Colonic mucosa (tissue), 4 donors: ENCODE data around the gene BIRC2. TPM values are rescaled to one million over a fixed set of nuclear protein-coding genes. Genes with fewer than 3 reads are reported as not detected.

Experiments used
- DNase-seq: peaks from one replicate; pipeline ENCODE4 v3.0.0-alpha.2; 2020
- H3K27ac ChIP-seq: fragments of 200-600 bp; one replicate; pipeline ENCODE4 v1.8.0; 2021
- H3K27me3 ChIP-seq: fragments of 200-600 bp; one replicate; pipeline ENCODE4 v1.8.0; 2021
- H3K36me3 ChIP-seq: fragments of 200-600 bp; one replicate; pipeline ENCODE4 v1.8.0; 2021
- H3K4me1 ChIP-seq: fragments of 200-600 bp; one replicate; pipeline ENCODE4 v1.8.0; 2021; ENCODE audit warnings: mild to moderate bottlenecking
- H3K4me3 ChIP-seq: fragments of 200-600 bp; one replicate; pipeline ENCODE4 v1.8.0; 2021
- H3K9ac ChIP-seq, 2 donors: one replicate each; pipeline ENCODE4 v1.7.0; 2013; ENCODE audit warnings: control low read depth in 2 of 2, low read depth in 2 of 2, low read length in 2 of 2
- H3K9me3 ChIP-seq: fragments of 200-600 bp; one replicate; pipeline ENCODE4 v1.8.0; 2021
- CTCF ChIP-seq: fragments of 200-600 bp; IDR thresholded peaks from one replicate; pipeline ENCODE4 v1.8.0; 2022; ENCODE audit warnings: antibody characterized with exemption, mild to moderate bottlenecking
- intact Hi-C: fragments of 100-400 bp; cut with DNase I; formaldehyde crosslinking; loops from one replicate; pipeline ENCODE4 v1.14.1; 2022
- total RNA-seq, 2 donors: library from RNA; stranded (reverse); fragmentation: NEBNext Ultra II Directional in 1 of 2; extraction: Animal tissue kit (Norgen Biotek cat#: 25700) in 1 of 2; gene quantifications; one replicate each; pipeline ENCODE4 v1.2.1, GENCODE V29; 2021
- donor health status: healthy.
- donor health status: DM: no; HTN: no; CAD: no.
- donor health status: DM: no; HTN: no; CAD: no.

The BIRC2 gene
- total RNA-seq, 2 donors from 2014 or later, result 34.1 to 59.5 TPM

DNA sequence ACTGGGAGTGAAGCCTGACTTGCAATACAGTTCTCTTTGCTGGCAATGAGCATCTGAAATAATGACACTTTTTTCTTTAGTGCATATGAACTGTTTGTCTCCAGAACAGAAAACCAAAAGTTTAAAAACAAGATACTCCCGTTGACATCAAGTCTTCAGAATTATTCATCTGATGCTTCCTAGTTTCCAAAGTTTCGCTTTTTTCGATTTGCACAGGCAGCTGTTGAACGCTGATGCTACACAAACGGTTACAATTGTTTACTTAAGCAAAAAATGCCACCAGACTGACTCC is 612 bp upstream of the BIRC2 start:
- H3K9ac ChIP-seq, result peak overlapping the region; percentile 81 to 97
- H3K4me3 ChIP-seq, result peak overlapping the region; percentile 66
- H3K36me3 ChIP-seq, result no peaks in the 10 kb centered on the region
- H3K27me3 ChIP-seq, result no peaks in the 10 kb centered on the region
- TF ChIP-seq CTCF, result no peak
- H3K9me3 ChIP-seq, result no peaks in the 10 kb centered on the region
- peak overlapping the region; percentile 99 for H3K27ac ChIP-seq
- no peak for DNase-seq
- intact Hi-C loops, result loop anchor here (10.0 kb wide), 1 partner anchor 318 kb away; no protein-coding TSS in a partner anchor
- H3K4me1 ChIP-seq, result no peaks in the 10 kb centered on the region

- H3K4me3 ChIP-seq, result peak overlapping the region; percentile 66
- H3K9ac ChIP-seq, result peak overlapping the region; percentile 84 to 97
- intact Hi-C loops, result loop anchor here (10.0 kb wide), 1 partner anchor 317 kb away; no protein-coding TSS in a partner anchor
- no peaks in the 10 kb centered on the region for H3K36me3 ChIP-seq
- H3K27ac ChIP-seq, result peak overlapping the region; percentile 99
- peak; percentile 76 for DNase-seq
- H3K27me3 ChIP-seq, result no peaks in the 10 kb centered on the region
- H3K9me3 ChIP-seq, result no peaks in the 10 kb centered on the region
- no peak for TF ChIP-seq CTCF
- H3K4me1 ChIP-seq, result no peaks in the 10 kb centered on the region
These were observed 702 bp downstream of the BIRC2 start for GRCh38 chr11:102347462-102348370.

- H3K27ac ChIP-seq, result no peak overlapping the region
- intact Hi-C loops, result no loop called here
- no peaks in the 10 kb centered on the region for H3K4me1 ChIP-seq
- no peaks in the 10 kb centered on the region for H3K9me3 ChIP-seq
- no peak for DNase-seq
- no peak for TF ChIP-seq CTCF
- peaks cover 3% of the 10 kb centered on the region for H3K36me3 ChIP-seq
- no peak overlapping the region for H3K4me3 ChIP-seq
- no peaks in the 10 kb centered on the region for H3K27me3 ChIP-seq
- H3K9ac ChIP-seq, result no peak overlapping the region
These were observed 10.1 kb downstream of the BIRC2 start for GRCh38 chr11:102357116-102357515.

DNA sequence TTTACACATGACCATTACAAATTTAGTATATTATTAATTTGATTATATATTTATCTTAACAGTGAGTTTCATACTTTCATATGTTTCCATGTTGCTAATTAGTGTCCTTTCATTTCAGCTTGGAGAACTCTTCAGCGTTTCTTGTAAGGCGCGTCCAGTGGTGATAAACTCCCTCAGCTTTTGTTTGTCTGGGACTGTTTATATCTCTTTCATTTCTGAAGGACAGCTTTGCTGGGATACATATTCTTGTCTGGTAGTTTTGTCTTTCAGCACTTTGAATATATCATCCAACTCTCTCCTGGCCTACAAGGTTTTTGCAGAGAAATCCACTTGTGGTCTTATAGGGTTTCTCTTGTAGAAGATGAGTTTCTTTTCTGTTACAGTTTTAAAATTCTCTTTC is 12.4 kb downstream of the BIRC2 start:
- intact Hi-C loops, result no loop called here
- DNase-seq, result no peak
- H3K9me3 ChIP-seq, result no peaks in the 10 kb centered on the region
- H3K4me1 ChIP-seq, result no peaks in the 10 kb centered on the region
- no peak overlapping the region for H3K4me3 ChIP-seq
- no peak overlapping the region for H3K27ac ChIP-seq
- H3K9ac ChIP-seq, result no peak overlapping the region
- H3K36me3 ChIP-seq, result peaks cover 7% of the 10 kb centered on the region
- H3K27me3 ChIP-seq, result no peaks in the 10 kb centered on the region
- no peak for TF ChIP-seq CTCF

DNA sequence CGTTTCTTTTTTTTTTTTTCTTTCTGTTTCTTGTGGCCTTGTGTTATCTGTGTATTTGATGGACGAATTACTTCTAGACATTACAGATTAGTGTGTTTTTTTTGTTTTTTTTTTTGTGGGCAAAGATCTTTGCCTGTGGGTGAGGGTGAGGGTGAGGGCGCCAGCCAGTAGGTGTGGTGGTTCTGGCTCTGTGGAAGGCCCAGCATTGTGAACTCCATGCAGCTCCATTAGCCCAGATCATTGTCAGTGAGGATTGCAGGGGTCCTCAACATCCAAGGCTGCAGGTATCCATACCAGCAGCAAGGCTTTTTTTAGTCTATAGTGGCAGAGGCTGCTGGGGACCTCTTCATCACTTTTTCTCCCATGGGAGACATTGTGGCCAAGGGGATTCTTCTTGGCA is 13.7 kb downstream of the BIRC2 start:
- no peaks in the 10 kb centered on the region for H3K4me1 ChIP-seq
- no peak for DNase-seq
- H3K27ac ChIP-seq, result no peak overlapping the region
- H3K27me3 ChIP-seq, result no peaks in the 10 kb centered on the region
- no peak overlapping the region for H3K9ac ChIP-seq
- no peak overlapping the region for H3K4me3 ChIP-seq
- no peak for TF ChIP-seq CTCF
- no peaks in the 10 kb centered on the region for H3K9me3 ChIP-seq
- H3K36me3 ChIP-seq, result peaks cover 7% of the 10 kb centered on the region
- intact Hi-C loops, result no loop called here
